C4-2B (cell line): ENCODE results near the gene STARD13.

Experiments used
- ZFX ChIP-seq: fragments of 450-650 bp; IDR thresholded peaks from 2 replicates; pipeline ENCODE4 v1.6.1; 2017
- TF ChIP-seq, protein P1 (sequence below): fragments of 450-650 bp; conservative IDR thresholded peaks from 2 replicates; pipeline ENCODE4 v1.5.1; 2017; ENCODE audit warnings: mild to moderate bottlenecking

DNA sequence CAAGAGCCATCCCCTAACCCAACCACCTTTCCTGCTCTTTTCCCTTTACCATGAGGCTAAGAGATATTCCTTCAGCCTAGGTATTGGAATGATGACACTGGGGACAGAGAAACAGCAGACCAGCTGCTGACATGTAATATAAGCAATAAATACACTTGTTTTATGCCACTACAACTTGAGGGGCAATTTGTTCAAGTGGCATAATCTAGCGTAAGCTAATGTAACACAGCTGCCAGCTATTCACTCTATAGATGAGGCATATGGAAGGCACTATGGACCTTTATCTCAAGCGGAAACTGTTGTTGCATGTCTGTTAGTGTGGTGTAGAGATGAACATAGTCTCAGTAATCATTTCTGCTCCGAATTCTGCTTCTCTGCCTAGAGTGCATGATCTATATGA lies 111.1 kb downstream of the STARD13 start:
- TF ChIP-seq, protein P1, sequence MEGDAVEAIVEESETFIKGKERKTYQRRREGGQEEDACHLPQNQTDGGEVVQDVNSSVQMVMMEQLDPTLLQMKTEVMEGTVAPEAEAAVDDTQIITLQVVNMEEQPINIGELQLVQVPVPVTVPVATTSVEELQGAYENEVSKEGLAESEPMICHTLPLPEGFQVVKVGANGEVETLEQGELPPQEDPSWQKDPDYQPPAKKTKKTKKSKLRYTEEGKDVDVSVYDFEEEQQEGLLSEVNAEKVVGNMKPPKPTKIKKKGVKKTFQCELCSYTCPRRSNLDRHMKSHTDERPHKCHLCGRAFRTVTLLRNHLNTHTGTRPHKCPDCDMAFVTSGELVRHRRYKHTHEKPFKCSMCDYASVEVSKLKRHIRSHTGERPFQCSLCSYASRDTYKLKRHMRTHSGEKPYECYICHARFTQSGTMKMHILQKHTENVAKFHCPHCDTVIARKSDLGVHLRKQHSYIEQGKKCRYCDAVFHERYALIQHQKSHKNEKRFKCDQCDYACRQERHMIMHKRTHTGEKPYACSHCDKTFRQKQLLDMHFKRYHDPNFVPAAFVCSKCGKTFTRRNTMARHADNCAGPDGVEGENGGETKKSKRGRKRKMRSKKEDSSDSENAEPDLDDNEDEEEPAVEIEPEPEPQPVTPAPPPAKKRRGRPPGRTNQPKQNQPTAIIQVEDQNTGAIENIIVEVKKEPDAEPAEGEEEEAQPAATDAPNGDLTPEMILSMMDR: no peak
- no peak for TF ChIP-seq ZFX
